Gastroesophageal sphincter (tissue), 4 donors: Measurements from ENCODE around the gene PTPRD. TPM values are rescaled to one million over a fixed set of nuclear protein-coding genes. Genes with fewer than 3 reads are reported as not detected.

Experiments
- ATAC-seq: fragments of 150-250 bp; one replicate; pipeline ENCODE4 v1.9.1; 2016; ENCODE audit warnings: mild to moderate bottlenecking, moderate library complexity
- H3K27ac ChIP-seq, 4 donors: fragments of 200-600 bp; sonication (generic) in 3 of 4; 1 replicate in 3 of 4; 2 replicates in 1 of 4; pipeline ENCODE4 v1.5.1; 2016 to 2019
- H3K27me3 ChIP-seq: fragments of 200-600 bp; sonication (generic); one replicate; pipeline ENCODE4 v1.5.1; 2019
- H3K36me3 ChIP-seq, 2 donors: fragments of 200-600 bp; sonication (generic); one replicate each; pipeline ENCODE4 v1.5.1; 2019; ENCODE audit warnings: control low read depth in 1 of 2
- H3K4me1 ChIP-seq, 3 donors: fragments of 200-600 bp; sonication (generic); 1 replicate in 2 of 3; 2 replicates in 1 of 3; pipeline ENCODE4 v1.5.1; 2016 to 2019; ENCODE audit warnings: control low read depth in 2 of 3
- H3K4me3 ChIP-seq, 2 donors: fragments of 200-600 bp; sonication (generic); one replicate each; pipeline ENCODE4 v1.5.1; 2019; ENCODE audit warnings: mild to moderate bottlenecking in 1 of 2, moderate library complexity in 1 of 2
- H3K9me3 ChIP-seq, 3 donors: fragments of 200-600 bp; sonication (generic); one replicate each; pipeline ENCODE4 v1.5.1; 2017 to 2019; ENCODE audit warnings: control low read depth in 2 of 3
- CTCF ChIP-seq, 4 experiments: fragments of 200-600 bp in 2 of 4; fragments of 450-650 bp in 2 of 4; sonication (generic) in 1 of 4; IDR thresholded peaks; one replicate each; pipeline ENCODE4 v1.5.1; 2017 to 2019; ENCODE audit warnings: antibody characterized with exemption in 4 of 4, mild to moderate bottlenecking in 2 of 4, moderate library complexity in 2 of 4
- EP300 ChIP-seq: sonication (generic); formaldehyde crosslinking; IDR thresholded peaks from one replicate; pipeline ENCODE4 v1.6.1; 2017; ENCODE audit warnings: antibody characterized with exemption, mild to moderate bottlenecking
- POLR2A ChIP-seq, 2 donors: fragments of 450-650 bp; IDR thresholded peaks; one replicate each; pipeline ENCODE4 v1.6.1; 2017; ENCODE audit warnings: antibody characterized with exemption in 2 of 2, mild to moderate bottlenecking in 2 of 2, moderate library complexity in 1 of 2
- POLR2AphosphoS5 ChIP-seq: sonication (generic); formaldehyde crosslinking; IDR thresholded peaks from one replicate; pipeline ENCODE4 v1.6.1; 2017; ENCODE audit warnings: antibody characterized with exemption
- WGBS, 2 donors: methylation state at CpG; one replicate each; pipeline ENCODE4 v1.1.5; 2018; ENCODE audit warnings: low coverage in 1 of 2; 5-methylcytosine and 5-hydroxymethylcytosine counted together
- total RNA-seq, 4 donors: library from RNA; depleted of rRNA; stranded (reverse); fragments of >200 nt; gene quantifications; one replicate each; pipeline ENCODE4 v1.1.0, GENCODE V29; 2016

The PTPRD gene
- total RNA-seq, 4 donors from 2014 or later = 3.5 to 53.9 (median 15.8) TPM

DNA sequence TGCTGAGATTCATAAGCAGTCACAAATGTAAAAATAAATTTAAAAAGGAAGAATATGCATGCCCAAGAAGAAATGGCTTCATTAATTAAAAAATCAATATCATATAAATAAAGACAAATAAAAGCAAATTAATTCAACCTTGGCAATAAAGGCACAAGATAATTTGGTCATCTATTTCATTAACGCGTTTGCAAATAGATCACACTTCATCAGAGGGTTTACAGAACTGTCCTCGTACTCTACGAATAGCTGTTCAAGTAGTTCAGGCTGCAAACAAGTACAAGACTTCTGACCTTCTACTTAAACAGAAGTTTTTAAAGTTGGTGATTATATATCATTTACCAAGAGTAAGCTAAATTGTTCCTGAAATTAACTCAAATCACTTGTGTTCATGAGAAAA lies 2038.0 kb downstream of the PTPRD start:
- TF ChIP-seq EP300 (no peak), CTCF (IDR thresholded peaks at IDR 0.05) (no peak), POLR2AphosphoS5 (no peak), POLR2A (IDR thresholded peaks at IDR 0.05) (no peak)
- Histone ChIP-seq H3K4me1 (no peaks in the 10 kb centered on the region), H3K9me3 (no peaks in the 10 kb centered on the region), H3K4me3 (no peak overlapping the region), H3K27me3 (no peaks in the 10 kb centered on the region), H3K27ac (no peak overlapping the region), H3K36me3 (no peaks in the 10 kb centered on the region)
- 47 to 87% methylated on average over 4 of the region's 4 CpGs for WGBS, 2 donors
- ATAC-seq = no peak

- Histone ChIP-seq H3K4me1 (no peaks in the 10 kb centered on the region), H3K9me3 (no peaks in the 10 kb centered on the region), H3K27me3 (no peaks in the 10 kb centered on the region), H3K4me3 (no peak overlapping the region), H3K27ac (no peak overlapping the region), H3K36me3 (no peaks in the 10 kb centered on the region)
- TF ChIP-seq POLR2A (IDR thresholded peaks at IDR 0.05) (no peak), EP300 (no peak), POLR2AphosphoS5 (no peak), CTCF (IDR thresholded peaks at IDR 0.05) (no peak)
- ATAC-seq = no peak
These were observed 2040.6 kb downstream of the PTPRD start for GRCh38 chr9:8572209-8572608.

- Histone ChIP-seq H3K36me3 (no peaks in the 10 kb centered on the region), H3K4me3 (no peak overlapping the region), H3K27ac (no peak overlapping the region), H3K27me3 (no peaks in the 10 kb centered on the region), H3K9me3 (no peaks in the 10 kb centered on the region), H3K4me1 (no peaks in the 10 kb centered on the region)
- 76 to 94% methylated on average over 2 of the region's 2 CpGs for WGBS, 2 donors
- TF ChIP-seq POLR2AphosphoS5 = no peak
- no peak for TF ChIP-seq EP300
- TF ChIP-seq POLR2A (IDR thresholded peaks at IDR 0.05) = no peak
- no peak for TF ChIP-seq CTCF (IDR thresholded peaks at IDR 0.05)
- ATAC-seq = no peak
These were observed 2041.2 kb downstream of the PTPRD start for GRCh38 chr9:8571643-8572042.

- no peaks in the 10 kb centered on the region for H3K9me3 ChIP-seq
- H3K4me1 ChIP-seq = no peaks in the 10 kb centered on the region
- H3K27me3 ChIP-seq = no peaks in the 10 kb centered on the region
- H3K27ac ChIP-seq = no peak overlapping the region
- no peak overlapping the region for H3K4me3 ChIP-seq
- 88 to 94% methylated on average over 2 to 3 of the region's 3 CpGs for WGBS, 2 donors
- no peaks in the 10 kb centered on the region for H3K36me3 ChIP-seq
- no peak for ATAC-seq
- no peak for TF ChIP-seq EP300
- no peak for TF ChIP-seq POLR2AphosphoS5
- no peak for TF ChIP-seq POLR2A (IDR thresholded peaks at IDR 0.05)
- no peak for TF ChIP-seq CTCF (IDR thresholded peaks at IDR 0.05)
These were observed 2042.0 kb downstream of the PTPRD start for GRCh38 chr9:8570776-8571175.

GRCh38 chr9:8569823-8570222 lies 2043.0 kb downstream of the PTPRD start:
- TF ChIP-seq CTCF (IDR thresholded peaks at IDR 0.05) (no peak), POLR2A (IDR thresholded peaks at IDR 0.05) (no peak), EP300 (no peak), POLR2AphosphoS5 (no peak)
- no peaks in the 10 kb centered on the region for H3K4me1 ChIP-seq
- H3K27me3 ChIP-seq = no peaks in the 10 kb centered on the region
- WGBS, 2 donors = 90 to 94% methylated on average over 4 of the region's 4 CpGs
- no peaks in the 10 kb centered on the region for H3K36me3 ChIP-seq
- no peaks in the 10 kb centered on the region for H3K9me3 ChIP-seq
- ATAC-seq = no peak
- no peak overlapping the region for H3K27ac ChIP-seq
- no peak overlapping the region for H3K4me3 ChIP-seq
